ENCODE data around the gene PTGES3L.
A peak's percentile ranks its signal among the peaks of the same experiment; 100 is the strongest.
"Not testable (repeated sequence)": the region's sequence is repeated elsewhere in the genome, so short reads cannot be mapped to it uniquely, and the experiment has no call there.

The PTGES3L gene

GRCh38 chr17:42922294-42922693 lies 57.6 kb downstream of the PTGES3L start:
- DNase-seq (ENCODE audit: low read depth), result no peak
- no peak overlapping the region for H3K4me3 ChIP-seq (ENCODE audit: low read depth, low read length)
- TF ChIP-seq CTCF (IDR thresholded peaks at IDR 0.05; ENCODE audit: insufficient read depth, low read depth, low read length, missing control alignments), result no peak

- H3K4me3 ChIP-seq (ENCODE audit: low read depth, low read length), result no peak overlapping the region
- peak; percentile 11 for DNase-seq (ENCODE audit: low read depth)
- TF ChIP-seq CTCF (IDR thresholded peaks at IDR 0.05; ENCODE audit: insufficient read depth, low read depth, low read length, missing control alignments), result no peak
These were observed 59.0 kb downstream of the PTGES3L start for GRCh38 chr17:42920922-42921321.

GRCh38 chr17:42920106-42920900 lies 59.6 kb downstream of the PTGES3L start:
- DNase-seq (ENCODE audit: low read depth), result no peak

GRCh38 chr17:42919522-42920077 lies 60.3 kb downstream of the PTGES3L start:
- H3K4me3 ChIP-seq (ENCODE audit: low read depth, low read length); DNase-seq (ENCODE audit: low read depth): not testable (repeated sequence)

More at GRCh38 chr17:42920106-42920900, 59.6 kb downstream of the PTGES3L start:
- TF ChIP-seq CTCF (IDR thresholded peaks at IDR 0.05; ENCODE audit: insufficient read depth, low read depth, low read length, missing control alignments), result no peak
- H3K4me3 ChIP-seq (ENCODE audit: low read depth, low read length), result no peak overlapping the region

- DNase-seq (ENCODE audit: low read depth), result no peak
- no peak for TF ChIP-seq CTCF (IDR thresholded peaks at IDR 0.05; ENCODE audit: insufficient read depth, low read depth, low read length, missing control alignments)
- no peak overlapping the region for H3K4me3 ChIP-seq (ENCODE audit: low read depth, low read length)
These were observed 60.9 kb downstream of the PTGES3L start for GRCh38 chr17:42918902-42919521.

Data from GM12865 (cell line).